Central memory CD4-positive, alpha-beta T cell (primary cell): ENCODE data around the gene LONRF2.
"Not testable (repeated sequence)": the region's sequence is repeated elsewhere in the genome, so short reads cannot be mapped to it uniquely, and the experiment has no call there.

Experiments used
- DNase-seq: peaks from one replicate; pipeline ENCODE4 v3.0.0; 2022

LONRF2 gene

DNA sequence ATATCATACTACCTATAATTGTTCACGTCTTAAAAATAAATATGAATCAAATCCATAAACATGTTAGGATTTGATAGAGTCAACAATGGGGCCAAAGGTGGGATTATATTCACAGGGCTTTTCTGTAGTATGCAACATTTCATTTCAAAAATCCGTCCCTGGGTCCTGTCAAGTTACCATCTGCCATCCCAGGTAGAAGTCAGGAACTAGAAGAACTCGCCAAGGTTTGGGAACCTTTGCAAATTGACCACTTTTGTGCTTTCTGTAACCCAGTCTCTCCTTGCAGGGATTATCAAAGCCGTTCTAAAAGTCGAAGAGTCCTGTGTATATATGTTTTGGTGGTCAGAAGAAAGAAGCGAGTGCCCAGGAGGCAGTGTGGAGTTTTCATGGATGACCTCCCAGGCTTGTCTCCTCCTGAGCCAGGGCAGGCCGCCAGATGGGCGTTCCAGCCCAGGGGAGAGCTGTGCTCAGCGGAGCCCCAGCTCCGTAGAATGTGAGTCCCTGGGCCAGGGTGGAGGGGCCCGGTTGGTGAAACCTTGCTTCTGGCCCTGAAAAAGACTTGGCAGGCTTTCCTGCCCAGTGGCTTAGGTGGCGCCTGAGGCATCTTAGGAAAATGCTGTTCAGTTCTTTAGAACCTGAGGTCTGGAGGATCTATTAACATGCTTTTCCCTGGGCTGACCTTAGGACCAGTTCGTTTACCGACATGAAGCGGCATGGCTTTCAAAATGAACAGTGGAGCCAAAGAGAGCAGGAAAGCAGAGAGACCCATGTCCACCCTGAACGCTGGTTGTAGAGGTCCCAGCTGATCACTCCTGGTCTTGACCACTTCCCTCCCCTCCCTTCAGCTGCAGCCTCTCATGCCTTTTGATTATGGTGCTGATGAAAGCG, 69.2 kb downstream of the LONRF2 start:
- DNase-seq, result no peak

DNA sequence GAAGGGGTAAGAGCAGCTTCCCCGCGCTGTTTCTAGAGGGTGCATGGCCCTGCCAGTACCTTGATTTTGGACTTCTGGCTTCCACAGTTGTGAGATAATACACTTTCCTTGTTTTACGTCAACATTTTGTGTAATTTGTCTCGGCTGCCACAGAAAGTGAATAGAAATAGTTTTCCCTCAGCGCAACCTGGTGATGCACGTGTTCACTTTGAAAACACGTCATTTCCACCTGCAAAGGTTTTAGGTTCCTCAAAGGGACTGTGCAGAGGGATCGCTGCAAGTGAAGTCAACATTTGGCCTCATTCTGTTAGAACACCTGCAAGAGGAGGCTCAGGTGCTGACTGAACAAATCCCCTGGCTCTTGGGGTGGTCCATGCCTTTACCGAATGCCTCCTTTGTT, 71.7 kb downstream of the LONRF2 start:
- no peak for DNase-seq

- DNase-seq, result no peak
These were observed 73.3 kb downstream of the LONRF2 start for GRCh38 chr2:100248971-100249370.

DNA sequence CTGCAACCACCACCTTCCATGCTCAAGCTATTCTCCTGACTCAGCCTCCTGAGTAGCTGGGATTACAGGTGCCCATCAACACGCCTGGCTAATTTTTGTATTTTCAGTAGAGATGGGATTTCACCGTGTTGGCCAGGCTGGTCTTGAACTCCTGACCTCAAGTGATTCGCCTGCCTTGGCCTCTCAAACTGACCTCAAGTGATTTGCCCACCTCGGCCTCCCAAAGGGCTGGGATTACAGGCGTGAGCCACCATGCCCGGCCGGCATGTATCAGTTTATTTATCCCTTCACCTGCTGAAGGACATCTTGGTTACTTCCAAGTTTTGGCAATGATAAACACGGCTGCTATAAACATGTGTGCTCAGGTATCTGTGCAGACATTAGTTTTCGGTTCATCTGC, 73.7 kb downstream of the LONRF2 start:
- DNase-seq, result not testable (repeated sequence)

GRCh38 chr2:100248044-100248330, 74.3 kb downstream of the LONRF2 start:
- DNase-seq, result no peak

GRCh38 chr2:100247256-100248043, 74.9 kb downstream of the LONRF2 start:
- DNase-seq, result no peak

- no peak for DNase-seq
These were observed 75.8 kb downstream of the LONRF2 start for GRCh38 chr2:100246163-100247145.

DNA sequence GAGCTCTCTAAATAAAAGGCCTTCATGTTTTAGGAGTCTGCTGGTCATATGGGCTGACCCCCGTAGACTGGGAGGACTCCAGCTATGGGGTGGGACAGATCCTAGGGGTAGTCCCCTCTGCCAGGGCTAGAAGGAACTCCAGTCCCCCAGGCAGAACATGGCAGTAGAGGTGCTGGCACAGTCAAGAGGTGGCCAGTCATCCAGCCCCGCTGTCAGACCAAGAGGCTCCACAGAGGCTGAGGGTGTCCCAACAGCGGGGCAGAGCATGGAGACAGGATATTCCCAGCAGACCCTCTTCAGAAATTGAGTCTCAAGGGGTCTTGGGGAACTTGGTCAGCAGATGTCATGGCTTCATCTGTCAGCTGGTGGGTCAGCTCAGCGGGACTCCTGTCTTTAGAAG, 76.6 kb downstream of the LONRF2 start:
- DNase-seq, result no peak

DNA sequence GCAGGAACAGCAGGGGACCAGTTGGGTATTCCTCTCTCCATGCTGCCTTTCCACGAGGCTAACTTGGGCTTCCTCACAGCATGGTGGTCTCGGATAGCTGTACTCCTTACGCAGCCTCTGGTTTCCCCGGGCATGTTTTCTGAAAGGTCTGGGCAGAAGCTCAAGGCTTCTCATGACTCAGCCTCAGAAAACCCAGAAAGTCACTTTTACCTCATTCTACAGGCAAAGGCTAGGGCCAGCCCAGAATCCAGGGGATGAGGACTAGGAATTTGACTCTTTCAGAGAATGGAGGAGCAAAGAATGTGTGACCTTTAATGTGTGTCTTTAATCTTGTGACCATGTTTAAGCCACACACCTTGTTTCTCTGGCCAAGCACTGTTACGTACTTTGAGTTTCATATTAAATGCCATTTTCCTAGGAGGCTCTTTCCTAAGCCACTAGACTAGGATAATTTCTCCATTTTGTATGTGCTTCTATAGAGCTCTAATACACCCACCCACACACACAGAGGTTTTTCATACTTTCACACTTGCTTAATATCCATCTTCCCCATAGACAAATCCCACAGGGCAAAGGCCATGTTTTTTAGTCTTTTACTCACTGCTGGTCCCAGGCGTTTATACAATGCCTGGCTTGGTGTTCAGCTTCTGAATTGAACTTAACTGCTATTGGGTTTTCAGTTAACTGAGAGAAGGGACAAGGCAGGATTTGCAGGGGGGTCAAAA, 77.3 kb downstream of the LONRF2 start:
- no peak for DNase-seq

DNA sequence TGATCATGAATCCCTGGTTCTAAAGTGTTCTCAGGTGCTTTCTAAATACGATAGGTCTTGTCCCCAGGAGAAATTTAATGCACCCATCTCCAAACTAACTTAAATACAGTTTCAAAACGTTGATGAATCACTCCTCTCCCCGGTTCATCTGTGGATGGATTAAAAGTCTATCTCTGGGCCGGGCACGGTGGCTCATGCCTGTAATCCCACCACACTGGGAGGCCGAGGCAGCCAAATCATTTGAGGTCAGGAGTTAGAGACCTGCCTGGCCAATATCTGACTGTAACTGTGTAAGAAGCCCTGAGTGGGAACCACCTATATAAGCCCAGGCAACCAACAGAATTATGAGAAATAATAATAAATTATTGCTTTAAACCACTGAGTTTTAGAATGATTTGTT, 78.7 kb downstream of the LONRF2 start:
- no peak for DNase-seq

DNA sequence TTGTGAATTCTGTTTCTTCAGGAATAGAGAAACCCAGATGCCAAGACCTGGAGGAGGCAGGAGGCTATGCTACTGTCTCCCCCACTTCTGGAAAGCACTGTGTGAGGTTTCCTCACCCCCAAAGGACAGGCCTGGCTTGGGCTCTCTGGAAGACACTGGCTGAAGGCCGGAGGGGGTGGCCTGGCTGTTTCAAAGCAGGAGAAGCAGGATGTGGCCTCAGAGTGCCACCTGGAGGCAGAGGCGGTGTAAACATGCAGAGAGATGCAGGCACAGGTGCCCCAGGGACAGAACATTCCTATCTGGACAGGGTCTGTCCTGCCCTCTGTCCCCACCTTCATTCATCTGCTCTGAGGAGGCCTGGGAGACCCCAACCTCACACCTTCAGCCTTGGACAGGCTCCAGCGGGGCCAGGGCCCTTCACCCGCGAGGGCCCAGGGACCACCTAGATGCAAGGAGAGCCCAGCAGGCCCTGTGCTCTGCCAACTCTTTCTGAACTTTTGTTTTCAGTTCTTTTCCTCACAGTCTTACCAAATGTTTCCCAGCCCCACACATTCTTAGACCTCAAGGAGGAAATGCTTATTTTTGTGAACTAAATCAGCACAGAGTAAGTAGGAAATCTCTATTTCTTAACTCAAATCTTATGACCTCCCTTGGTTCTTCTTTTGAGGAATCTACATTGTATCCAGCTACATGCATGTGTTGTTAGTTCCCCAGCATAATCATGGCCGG, 79.2 kb downstream of the LONRF2 start:
- DNase-seq, result no peak

DNA sequence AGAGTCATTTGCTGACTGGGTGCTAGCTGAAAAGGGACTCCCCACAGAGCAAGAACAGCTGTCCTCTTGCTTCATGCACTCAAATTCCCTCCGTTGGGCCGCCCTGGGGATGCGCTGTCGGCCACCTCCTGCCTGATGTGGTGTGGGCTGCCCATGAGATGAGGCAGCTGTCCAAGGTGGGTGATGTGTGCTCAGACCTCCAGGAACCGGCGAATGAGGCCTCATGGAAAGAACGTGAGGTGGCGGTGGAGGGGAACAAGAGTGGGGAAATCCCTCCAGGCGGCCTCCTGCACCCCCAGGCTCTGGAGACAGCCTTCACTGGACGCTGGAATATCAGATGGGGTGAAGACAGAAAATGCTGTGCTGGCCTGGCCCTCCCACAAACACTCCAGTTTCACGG, 79.8 kb downstream of the LONRF2 start:
- no peak for DNase-seq

- no peak for DNase-seq
These were observed 81.1 kb downstream of the LONRF2 start for GRCh38 chr2:100241236-100241635.

DNA sequence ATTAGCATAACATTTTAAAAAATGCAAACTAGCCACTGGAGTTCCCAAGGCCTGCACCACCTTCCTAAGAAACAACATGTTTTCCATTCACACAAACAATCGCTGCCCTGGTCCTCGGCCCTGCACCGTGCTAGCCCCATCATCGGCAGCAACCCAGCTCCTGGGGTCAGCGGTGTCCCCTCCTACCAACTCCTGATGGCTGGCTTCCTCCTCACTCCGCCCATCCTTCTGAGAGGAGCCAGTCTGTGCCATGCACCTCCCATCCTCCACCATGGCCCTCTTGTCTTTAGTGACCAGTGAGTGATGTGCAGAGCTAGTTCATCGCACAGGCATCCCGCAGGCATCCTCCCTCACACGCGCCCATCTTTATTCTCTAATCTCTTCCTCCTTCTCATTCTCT, 81.9 kb downstream of the LONRF2 start:
- DNase-seq, result no peak

- DNase-seq, result no peak
These were observed 82.7 kb downstream of the LONRF2 start for GRCh38 chr2:100239486-100240210.

DNA sequence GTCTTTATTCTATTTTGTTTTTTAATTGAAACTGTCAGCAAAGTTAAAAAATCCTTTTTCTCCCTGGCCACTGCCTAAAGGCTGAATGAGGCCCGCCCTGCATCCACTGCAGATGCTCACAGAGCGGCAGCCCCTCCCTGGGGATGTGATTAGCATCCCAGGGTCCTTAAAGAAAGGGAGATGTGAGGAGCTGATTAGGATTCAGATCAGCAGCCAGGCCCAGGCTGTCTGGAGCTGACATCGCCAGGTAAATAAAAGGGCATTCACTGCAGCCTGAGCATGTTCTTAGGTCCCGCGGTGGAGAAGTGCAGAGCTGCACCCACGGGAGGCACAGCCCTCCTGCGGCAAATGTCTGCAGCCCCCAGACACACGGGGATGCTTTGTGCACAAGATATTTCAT, 83.8 kb downstream of the LONRF2 start:
- no peak for DNase-seq

DNA sequence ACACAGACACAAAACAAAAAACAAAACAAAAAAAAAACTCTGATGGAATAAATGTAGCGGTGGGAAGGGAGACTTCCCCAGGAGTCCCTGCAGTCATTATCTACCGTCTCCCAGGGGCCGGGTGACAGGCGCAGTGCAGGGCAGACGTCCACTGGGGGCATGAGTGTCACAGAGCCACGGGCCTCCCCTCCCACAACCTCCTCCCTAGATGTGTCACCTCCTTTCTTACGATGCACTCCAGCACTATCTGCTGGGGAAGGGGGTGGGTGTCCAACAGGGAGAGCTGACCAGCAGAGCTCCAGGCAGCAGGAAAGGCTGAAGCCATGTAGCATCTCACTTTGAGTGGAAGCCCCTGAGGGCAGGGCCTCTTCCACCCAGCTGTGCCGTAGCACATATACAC, 84.5 kb downstream of the LONRF2 start:
- DNase-seq, result no peak

- no peak for DNase-seq
These were observed 85.1 kb downstream of the LONRF2 start for GRCh38 chr2:100237163-100237562.

GRCh38 chr2:100236166-100236565, 86.1 kb downstream of the LONRF2 start:
- DNase-seq, result no peak

DNA sequence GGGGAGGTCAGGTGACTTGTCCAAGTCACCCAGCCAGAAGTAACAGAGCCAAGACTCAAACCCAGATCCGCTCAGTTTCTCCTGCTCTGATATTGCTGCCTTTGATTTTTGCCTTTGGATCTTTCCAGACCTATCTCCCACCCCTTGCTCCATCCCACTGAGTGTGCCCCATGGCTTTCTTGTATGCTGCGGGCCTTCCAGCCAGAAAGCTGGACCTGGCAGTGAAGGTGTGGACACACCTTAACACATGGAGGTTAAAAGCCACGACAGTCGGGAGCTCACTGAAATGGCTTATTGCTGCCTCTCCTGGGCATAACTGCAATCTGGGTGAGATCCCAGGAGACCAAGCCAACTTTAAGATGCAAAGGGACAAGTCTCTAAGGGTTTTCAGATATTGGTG, 86.7 kb downstream of the LONRF2 start:
- no peak for DNase-seq

DNA sequence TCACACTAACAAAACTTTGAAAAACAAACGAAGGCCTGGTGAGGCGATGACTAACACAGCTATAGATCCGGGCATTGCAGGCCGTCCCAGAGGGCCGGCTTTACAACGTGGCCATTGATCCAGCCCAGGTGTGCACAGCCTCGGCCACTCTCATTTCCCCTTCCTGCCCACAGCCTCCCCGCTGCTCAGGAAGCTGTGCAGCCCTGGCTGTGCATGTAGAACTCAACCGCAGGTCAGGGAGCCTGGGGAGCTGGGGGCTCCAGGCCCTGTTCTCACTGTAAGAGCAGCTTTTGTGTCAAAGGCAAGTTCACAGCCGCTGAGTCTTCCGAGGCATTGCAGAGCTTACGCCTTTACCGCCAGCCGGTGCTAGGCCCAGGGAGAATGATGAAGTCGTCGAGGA, 87.2 kb downstream of the LONRF2 start:
- DNase-seq, result peak; percentile 44
